Measurements from ENCODE around the gene CTNNBIP1. TPM values are rescaled to one million over a fixed set of nuclear protein-coding genes. Genes with fewer than 3 reads are reported as not detected.

CTNNBIP1 gene
- total RNA-seq, 2 donors from 2014 or later = 65.0 to 69.5 TPM

GRCh38 chr1:9821710-9822109 is 88.4 kb downstream of the CTNNBIP1 start:
- Histone ChIP-seq H3K9ac (ENCODE audit: extremely low read depth, low read length, poor library complexity, severe bottlenecking) (peak overlapping the region; percentile 35), H3K4me1 (ENCODE audit: control insufficient read depth, insufficient read depth, low read length) (peaks cover 15% of the 10 kb centered on the region), H3K9me3 (ENCODE audit: control insufficient read depth, low read length) (no peaks in the 10 kb centered on the region), H3K27ac (ENCODE audit: low read depth, low read length) (no peak overlapping the region), H3K36me3 (ENCODE audit: control insufficient read depth, insufficient read depth, low read length) (no peaks in the 10 kb centered on the region), H3K27me3 (ENCODE audit: control insufficient read depth, insufficient read depth, low read length, poor library complexity, severe bottlenecking) (peaks cover 8% of the 10 kb centered on the region), H3K4me3 (ENCODE audit: low read length) (peak overlapping the region; percentile 96)
- WGBS, 2 experiments (ENCODE audit: insufficient coverage in 1 of 2, insufficient read length in 1 of 2) = 81 to 91% methylated on average over 2 to 4 of the region's 4 CpGs
- Mint-ChIP-seq H3K9me3 (no peaks in the 10 kb centered on the region), H3K27me3 (ENCODE audit: insufficient read depth) (peaks cover 28% of the 10 kb centered on the region), H3K36me3 (ENCODE audit: low read depth) (no peaks in the 10 kb centered on the region), H3K4me3 (peak overlapping the region; percentile 88), H3K4me1 (peaks cover 47% of the 10 kb centered on the region), H3K27ac (no peak overlapping the region)
- no peak for TF ChIP-seq CTCF (conservative IDR thresholded peaks at IDR 0.05)
- no peak for DNase-seq

DNA sequence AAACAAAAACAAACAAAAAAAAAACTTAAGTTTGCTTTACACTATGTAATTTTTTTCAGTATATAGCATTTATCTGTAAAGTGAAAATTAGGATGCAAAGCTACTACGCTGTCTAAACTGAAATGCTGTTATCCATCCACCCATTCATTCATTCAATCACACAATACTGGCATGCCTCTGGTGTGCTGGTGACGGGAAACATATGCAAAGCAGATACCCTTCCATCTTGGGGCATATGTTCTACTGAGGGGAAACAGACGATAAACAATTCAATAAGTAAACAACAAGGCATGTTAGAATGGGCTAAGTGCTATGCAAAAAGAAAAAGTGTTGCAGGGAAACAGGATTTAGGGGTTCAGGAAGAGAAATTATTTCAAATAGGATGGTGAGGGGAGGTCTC is 89.5 kb downstream of the CTNNBIP1 start:
- no peak for DNase-seq
- H3K4me1 Mint-ChIP-seq = peaks cover 37% of the 10 kb centered on the region
- TF ChIP-seq CTCF (conservative IDR thresholded peaks at IDR 0.05) = no peak
- no peaks in the 10 kb centered on the region for H3K9me3 ChIP-seq (ENCODE audit: control insufficient read depth, low read length)
- no peaks in the 10 kb centered on the region for H3K9me3 Mint-ChIP-seq
- H3K36me3 ChIP-seq (ENCODE audit: control insufficient read depth, insufficient read depth, low read length) = no peaks in the 10 kb centered on the region
- no peak overlapping the region for H3K4me3 ChIP-seq (ENCODE audit: low read length)
- peaks cover 18% of the 10 kb centered on the region for H3K27me3 Mint-ChIP-seq (ENCODE audit: insufficient read depth)
- no peaks in the 10 kb centered on the region for H3K36me3 Mint-ChIP-seq (ENCODE audit: low read depth)
- no peak overlapping the region for H3K4me3 Mint-ChIP-seq
- peaks cover 8% of the 10 kb centered on the region for H3K27me3 ChIP-seq (ENCODE audit: control insufficient read depth, insufficient read depth, low read length, poor library complexity, severe bottlenecking)
- H3K4me1 ChIP-seq (ENCODE audit: control insufficient read depth, insufficient read depth, low read length) = peaks cover 7% of the 10 kb centered on the region
- H3K27ac ChIP-seq (ENCODE audit: low read depth, low read length) = no peak overlapping the region
- no peak overlapping the region for H3K27ac Mint-ChIP-seq
- H3K9ac ChIP-seq (ENCODE audit: extremely low read depth, low read length, poor library complexity, severe bottlenecking) = no peak overlapping the region
- 84 to 86% methylated on average over 1 to 3 of the region's 3 CpGs for WGBS, 2 experiments (ENCODE audit: insufficient coverage in 1 of 2, insufficient read length in 1 of 2)

DNA sequence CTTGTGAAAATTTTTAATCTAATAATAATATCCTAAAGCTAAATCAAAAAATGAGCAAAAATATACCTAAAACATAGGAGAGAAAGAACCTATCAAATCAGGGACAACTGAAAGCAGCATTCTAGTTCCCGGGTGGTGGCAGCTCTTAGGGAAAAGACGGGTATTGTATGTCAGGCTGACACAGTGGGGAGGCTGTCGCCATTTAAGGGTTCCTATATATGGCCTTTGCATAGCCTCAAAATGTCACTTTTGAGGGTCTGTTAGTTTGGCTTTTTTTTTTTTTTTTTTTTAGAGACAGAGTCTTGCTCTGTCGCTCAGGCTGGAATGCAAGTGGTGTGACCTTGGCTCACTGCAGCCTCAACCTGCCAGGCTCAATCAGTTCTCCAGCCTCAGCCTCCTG is 92.3 kb downstream of the CTNNBIP1 start:
- peaks cover 26% of the 10 kb centered on the region for H3K4me1 Mint-ChIP-seq
- TF ChIP-seq CTCF (conservative IDR thresholded peaks at IDR 0.05) = no peak
- no peaks in the 10 kb centered on the region for H3K9me3 Mint-ChIP-seq
- no peak overlapping the region for H3K4me3 Mint-ChIP-seq
- Histone ChIP-seq H3K9ac (ENCODE audit: extremely low read depth, low read length, poor library complexity, severe bottlenecking) (no peak overlapping the region), H3K4me1 (ENCODE audit: control insufficient read depth, insufficient read depth, low read length) (peaks cover 4% of the 10 kb centered on the region), H3K27ac (ENCODE audit: low read depth, low read length) (no peak overlapping the region), H3K9me3 (ENCODE audit: control insufficient read depth, low read length) (no peaks in the 10 kb centered on the region), H3K27me3 (ENCODE audit: control insufficient read depth, insufficient read depth, low read length, poor library complexity, severe bottlenecking) (no peaks in the 10 kb centered on the region), H3K4me3 (ENCODE audit: low read length) (no peak overlapping the region), H3K36me3 (ENCODE audit: control insufficient read depth, insufficient read depth, low read length) (no peaks in the 10 kb centered on the region)
- no peak for DNase-seq
- peaks cover 2% of the 10 kb centered on the region for H3K36me3 Mint-ChIP-seq (ENCODE audit: low read depth)
- no peak overlapping the region for H3K27ac Mint-ChIP-seq
- 80 to 92% methylated on average over 1 to 4 of the region's 4 CpGs for WGBS, 2 experiments (ENCODE audit: insufficient coverage in 1 of 2, insufficient read length in 1 of 2)
- peaks cover 4% of the 10 kb centered on the region for H3K27me3 Mint-ChIP-seq (ENCODE audit: insufficient read depth)

All from endodermal cell (in vitro differentiated cells).